NCI-H128 (cell line): ENCODE data around the gene WAPL.

Experiments
- DNase-seq: peaks from one replicate; lab custom pipeline; 2025; ENCODE audit not compliant: unreplicated experiment; lab: John Stamatoyannopoulos, UW

WAPL gene

DNA sequence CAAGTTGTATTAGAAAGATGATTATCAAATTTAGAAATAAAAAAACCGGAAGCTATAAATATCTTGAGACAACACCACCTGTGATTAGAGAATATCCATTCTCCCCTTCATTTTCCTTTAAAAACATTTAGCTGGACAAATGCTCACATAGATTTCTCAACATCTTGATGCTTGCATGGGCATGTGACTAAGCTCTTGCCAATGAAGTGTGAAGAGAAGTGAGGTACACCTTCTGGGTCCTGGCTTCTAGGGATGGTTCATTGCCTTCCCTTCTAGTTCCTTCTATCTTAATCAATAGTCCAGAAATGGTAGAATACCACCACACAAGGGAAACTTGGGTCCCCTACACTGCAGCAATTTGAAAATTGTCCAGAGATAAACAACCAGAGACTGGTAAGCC, 41.0 kb downstream of the WAPL start:
- DNase-seq: no peak

DNA sequence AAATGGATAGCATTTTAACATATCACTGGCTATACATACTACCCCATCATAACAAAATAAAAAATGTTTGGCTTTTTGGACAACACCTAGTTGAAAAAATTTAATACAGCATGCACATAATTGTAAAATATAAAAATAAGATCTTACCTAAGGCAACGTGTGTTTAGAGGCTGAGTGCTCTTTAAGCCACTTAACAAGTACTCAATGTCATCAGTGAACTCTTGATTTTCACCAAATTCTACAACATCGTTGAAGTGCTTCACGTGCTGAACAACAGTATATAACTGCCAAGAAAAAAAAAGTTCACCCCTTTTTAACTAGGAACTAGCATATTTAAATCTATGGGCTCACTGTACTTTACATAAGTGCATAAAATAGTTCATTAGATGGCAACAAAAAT, 49.5 kb downstream of the WAPL start:
- no peak for DNase-seq

DNA sequence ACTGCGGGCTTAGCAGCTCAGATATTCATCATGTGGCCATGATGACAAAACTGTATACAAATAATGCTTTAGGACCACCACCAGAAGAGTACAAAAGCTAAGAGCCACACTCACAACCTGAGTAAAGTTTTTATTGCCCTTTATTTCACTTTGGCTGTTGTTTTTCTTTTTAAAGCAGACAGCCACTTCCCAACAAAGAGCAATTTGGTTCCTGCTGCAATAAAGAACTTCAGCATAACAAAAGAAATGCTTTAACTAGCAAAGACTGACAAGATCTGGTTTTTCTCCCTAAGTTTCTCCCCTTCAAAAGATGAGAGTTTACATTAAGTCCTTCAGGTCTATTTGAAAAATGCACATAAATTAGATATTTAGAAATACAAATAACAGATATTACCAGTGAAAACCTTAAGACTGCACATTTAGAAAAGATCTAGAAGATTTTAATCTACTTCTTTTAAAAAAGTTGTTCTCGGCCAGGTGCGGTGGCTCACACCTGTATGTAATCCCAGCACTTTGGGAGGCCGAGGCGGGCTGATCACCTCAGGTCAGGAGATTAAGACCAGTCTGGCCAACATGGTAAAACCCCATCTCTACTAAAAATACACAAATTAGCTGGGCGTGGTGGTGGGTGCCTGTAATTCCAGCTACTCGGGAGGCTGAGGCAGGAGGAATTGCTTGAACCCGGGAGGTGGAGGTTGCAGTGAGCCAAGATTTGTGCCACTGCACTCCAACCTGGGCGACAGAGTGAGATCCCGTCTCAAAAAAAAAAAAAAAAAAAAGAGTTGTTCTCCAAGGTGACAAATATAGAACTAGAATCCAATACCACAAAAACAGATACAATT, 59.4 kb downstream of the WAPL start:
- no peak for DNase-seq

DNA sequence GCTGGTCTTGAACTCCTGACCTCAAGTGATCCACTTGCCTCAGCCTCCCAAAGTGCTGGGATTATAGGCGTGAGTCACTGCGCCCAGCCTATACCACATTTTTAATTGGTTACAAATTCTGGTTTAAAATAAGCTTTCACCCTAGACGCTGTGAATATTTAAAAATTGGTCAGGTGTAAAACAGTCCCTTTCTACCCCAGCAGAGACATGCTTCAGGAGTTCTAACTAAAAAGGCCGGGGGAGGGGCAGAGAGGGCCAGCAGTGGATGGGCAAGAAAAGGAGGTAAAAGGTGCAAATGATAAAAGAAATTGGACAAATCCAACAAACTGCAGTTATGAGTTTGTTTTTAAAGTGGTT, 70.0 kb downstream of the WAPL start:
- no peak for DNase-seq

DNA sequence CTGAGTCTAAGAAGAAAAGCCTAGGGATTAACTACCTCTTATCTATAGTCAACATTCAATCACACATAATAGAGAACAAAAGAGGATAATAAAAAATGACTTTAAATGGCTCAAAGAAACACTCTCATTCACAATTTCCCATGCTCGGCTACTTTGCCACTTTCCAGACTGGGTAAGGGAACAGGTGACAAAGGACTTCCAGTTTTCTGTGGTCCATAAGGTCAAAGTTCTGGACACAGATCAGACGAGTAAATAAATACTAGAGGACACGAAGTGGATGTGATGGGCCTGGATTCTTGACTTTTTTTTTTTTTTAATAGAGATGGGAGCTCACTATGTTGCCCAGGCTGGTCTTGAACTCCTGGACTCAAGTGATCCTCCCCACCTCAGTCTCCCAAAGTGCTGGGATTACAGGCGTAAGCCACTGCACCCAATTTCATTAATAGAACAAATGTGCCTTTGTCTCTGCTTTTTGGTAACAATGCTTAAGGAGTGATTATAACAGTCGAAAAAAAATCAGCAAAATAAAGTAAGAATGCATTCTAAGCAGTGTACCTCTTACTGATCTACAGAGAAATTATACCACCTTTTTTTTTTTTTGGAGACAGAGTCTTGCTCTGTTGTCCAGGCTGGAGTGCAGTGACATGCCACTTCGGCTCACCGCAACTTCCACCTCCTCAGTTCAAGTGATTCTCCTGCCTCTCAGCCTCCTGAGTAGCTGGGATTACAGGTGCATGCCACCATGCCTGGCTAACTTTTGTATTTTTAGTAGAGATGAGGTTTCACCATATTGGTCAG, 70.6 kb downstream of the WAPL start:
- DNase-seq: no peak

DNA sequence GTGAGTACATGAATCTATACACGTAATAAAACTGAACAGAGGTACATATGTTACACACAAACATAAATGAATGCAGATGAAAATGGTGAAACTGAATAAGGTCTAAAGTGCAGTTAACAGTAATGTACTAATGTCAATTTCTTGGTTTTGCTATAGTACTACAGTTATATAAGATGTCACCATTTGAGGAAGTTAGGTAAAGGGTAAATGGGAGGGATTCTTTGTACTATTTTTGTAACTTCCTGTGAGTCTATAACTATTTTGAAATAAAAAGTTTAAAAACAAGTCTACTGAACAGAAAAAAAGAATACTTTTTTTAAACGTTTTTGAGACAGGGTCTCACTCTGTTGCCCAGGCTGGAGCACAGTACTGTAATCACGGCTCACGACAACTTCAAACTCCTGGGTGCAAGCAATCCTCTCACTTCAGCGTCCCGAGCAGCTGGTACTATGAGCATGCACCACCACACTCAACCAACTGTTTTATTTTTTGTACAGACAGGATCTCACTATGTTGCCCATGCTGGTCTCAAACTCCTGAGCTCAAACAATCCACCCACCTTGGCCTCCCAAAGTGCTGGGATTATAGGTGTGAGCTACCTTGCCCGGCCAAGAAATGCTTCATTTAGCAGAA, 71.5 kb downstream of the WAPL start:
- DNase-seq: no peak

DNA sequence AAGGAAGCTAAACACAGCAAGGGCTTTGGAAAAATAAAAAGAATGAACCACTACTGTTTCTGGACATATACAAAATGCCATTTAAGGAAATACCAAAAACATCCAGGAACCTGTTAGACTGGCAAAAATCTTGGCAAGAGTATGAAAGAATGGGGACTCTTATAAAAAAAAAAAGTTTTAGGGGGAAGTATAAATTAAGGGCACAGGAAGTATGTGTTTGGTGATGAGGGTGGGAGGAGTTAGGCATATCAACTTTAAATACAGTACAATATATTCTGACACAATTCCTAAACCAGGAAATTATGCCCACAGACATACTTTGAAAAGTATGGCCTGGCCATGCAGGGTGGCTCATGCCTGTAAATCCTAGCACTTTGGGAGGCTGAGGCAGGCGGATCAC, 74.2 kb downstream of the WAPL start:
- DNase-seq: no peak

DNA sequence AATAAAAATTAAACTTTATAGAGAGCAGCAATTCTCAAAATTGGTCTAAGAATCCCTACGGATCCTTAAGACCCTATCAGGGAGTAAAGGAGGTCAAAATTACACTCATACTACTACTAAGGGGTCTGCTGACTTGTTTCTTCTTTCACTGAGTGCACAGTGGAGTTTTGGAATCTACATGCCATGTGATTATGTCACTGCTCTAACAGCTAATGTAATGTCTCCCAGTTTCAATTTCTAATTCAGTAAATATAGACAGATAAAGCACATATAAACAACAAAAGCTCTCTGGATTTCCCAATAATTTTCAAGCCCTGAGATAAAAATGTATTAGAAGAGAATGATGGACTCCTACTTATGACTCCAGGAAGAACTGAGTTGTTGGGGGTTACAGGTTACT, 74.6 kb downstream of the WAPL start:
- DNase-seq: no peak

DNA sequence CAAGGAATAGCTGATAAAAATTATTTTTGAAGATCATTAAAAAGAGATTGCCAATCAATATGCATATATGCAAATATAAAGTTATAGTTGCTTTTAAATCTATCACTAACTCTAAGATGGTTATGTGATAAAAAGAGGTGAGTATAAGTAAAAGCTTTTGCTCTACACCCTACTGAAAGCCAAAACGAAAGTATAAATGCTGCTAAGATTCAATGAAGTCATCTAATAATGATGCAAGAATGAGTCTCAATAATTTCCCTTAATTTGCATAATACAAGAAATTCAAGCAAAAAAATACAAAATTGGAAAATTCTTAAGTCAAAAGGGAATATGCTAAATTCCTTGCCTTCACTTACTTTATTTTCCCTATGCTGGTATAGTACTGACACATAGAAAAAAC, 75.2 kb downstream of the WAPL start:
- no peak for DNase-seq

DNA sequence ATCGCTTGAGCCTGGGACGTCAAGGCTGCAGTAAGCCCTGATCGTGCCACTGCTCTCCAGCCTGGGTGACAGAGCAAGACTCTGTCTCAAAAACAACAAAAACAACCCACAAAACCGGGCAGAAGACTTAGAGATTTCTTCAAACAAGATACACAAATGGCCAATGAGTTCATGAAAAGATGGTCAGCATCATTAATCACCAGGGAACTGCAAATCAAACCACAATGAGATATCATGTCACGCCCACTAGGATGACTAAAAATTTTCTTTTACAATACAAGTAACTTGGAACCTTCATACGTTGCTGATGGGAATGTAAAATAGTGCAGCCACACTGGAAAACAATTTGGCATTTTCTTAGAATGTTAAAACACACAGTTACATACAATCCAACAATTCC, 77.7 kb downstream of the WAPL start:
- DNase-seq: no peak

DNA sequence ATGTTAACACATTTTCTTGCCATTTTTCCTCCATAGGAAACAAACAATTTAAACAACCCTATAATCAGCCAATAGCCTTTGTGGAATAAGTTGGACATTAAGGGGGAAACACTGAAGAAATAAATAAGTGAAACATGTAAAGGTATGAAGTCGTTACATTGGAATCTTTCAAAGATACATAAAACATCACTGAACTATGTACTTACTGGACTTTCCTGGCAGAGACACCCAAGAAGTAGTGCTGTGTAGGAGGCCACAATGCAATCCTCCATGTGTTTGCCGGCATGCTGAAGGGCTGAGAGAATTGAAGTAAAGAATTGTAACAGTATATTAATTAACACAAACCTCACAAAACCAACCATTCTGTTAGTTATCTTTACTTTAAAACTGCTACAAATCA, 78.5 kb downstream of the WAPL start:
- no peak for DNase-seq

DNA sequence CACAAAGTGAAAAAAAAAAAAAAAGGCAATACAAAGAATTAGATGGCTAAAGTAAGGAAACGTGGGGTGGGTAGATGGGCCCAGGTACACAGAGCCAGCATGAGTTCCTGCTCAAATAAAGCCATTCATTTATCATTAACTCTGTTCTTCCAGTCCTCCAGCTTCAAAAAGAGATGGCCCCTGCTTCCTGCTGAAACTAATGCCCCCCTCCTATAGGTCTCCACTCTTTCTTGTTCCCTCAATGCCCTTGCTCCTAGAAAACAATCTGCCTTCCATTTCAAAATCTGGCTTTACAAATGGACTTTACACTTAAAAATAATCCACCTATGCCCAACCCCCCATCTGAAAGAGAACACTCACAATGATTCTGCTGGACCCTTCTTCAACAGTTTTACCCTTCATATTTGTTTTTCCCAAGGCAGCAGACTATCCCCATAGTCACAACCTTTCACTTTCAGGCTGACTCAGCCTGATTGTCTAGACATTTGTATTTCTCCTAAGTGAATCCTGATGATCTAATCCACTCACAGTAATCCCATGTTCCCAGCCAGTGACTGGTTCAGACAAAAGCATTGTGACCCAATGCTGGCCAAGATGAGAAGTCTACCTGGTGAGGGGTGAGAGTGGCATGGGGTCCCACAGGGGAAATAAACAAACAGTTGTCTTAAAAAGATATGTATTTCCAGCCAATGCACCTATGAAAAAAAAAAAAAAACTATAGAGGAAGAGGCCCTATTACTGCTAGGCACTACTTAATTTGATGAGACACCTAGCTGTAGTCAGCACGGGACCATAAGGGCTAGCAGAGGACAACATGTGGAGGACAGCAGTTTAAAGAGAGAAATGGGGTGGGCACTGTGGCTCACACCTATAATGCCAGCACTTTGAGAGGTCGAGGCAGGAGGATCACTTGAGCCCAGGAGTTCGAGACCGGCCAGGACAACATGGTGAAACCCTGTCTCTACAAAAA, 80.4 kb downstream of the WAPL start:
- no peak for DNase-seq

DNA sequence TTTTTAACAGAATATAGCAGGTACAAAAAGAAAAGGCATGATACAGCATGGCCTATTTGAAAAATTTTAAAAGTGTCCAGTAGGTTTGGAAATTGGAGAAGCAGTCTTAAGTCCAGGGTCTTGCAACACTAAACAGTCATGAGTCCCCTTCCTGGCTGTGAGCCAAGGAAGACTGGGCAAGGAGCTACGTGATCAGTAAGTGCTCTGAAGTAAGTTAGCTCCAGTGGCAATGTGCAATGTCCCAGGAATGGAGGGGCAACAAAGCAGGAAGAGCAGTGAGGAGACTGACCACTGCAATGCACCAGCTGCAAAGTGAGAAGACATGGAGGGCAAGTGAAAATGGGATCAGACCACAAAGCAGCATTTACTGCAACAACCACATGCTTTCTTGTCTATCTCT, 82.0 kb downstream of the WAPL start:
- no peak for DNase-seq

DNA sequence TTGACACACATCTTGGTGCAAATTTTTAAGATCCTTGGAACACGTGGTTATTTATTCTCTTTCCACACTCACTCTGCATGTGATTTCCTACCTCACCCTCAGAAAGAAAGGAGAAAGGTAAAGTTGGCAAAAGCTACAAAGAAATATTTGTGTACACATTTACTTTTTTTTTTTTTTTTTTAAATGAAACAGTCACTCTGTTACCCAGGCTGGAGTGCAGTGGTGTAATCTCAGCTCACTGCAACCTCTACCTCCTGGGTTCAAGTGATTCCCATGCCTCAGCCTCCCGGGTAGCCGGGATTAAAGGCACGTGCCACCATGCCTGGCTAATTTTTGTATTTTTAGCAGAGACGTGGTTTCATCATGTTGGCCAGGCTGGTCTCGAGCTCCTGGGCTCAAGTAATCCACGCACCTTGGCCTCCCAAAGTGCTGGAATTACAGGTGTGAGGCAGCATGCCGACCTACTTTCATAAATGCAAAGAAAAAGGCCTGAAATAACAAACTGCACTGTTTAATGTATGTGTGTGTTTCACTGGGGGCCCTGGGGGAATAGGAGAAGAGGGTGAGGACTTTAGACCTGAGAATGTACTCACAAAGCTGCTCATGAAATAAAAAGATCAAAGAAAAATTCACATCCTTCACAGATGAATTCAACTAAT, 83.4 kb downstream of the WAPL start:
- no peak for DNase-seq

DNA sequence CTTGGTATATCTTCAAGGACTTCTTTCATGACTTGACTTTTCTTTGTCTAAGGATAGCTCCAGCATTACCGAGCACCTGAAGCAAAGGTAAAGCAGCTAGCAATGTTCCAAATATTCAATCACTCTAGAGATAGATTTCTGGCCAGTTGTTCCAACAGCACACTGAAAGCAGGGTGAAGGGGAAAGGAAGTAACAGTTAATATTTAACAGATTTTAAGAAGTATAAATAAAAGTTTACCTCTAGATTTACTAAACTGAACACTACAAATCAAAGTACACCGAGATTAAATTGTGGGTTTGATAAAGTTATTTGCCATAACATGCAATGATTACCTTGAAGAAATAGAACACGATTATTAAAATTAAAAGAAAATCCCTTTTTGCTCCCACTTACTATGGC, 84.1 kb downstream of the WAPL start:
- DNase-seq: no peak

DNA sequence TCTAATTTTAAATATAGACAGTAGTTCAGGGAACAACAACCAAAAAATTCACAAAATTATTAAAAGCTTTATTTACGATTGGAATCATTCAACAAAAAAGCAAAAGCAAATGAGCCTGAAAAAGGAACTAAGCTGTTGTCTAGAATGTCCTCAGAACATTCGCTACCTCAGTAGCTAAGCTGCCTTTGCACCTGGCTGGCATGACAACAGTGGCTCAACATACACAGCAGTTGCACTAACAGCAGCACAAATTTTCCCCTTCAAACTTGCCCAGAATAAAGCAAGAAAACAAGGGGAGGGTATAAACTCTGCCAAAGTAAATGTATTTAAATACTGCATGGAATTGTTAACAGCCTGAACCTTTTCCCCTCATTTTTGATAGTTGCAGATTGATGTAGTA, 84.6 kb downstream of the WAPL start:
- DNase-seq: no peak

DNA sequence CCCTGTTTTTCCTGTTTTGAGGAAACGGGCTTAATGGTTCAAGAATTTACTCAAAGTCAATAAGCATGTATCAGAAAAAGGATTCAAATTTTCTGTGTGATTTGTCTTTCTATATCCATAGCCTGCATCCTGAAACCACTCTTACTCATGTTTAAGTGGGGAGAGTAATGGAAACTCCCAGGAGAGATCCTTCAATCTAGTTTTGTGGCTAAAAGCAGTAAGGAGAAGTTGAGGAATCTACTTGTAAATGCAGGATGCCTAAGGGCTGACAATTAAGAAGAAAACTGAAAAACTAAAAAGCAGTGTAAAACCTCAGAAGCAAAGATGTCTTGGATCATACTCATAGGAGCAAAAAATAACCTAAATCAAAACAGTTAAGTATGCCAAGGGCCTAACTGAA, 86.9 kb downstream of the WAPL start:
- DNase-seq: no peak

DNA sequence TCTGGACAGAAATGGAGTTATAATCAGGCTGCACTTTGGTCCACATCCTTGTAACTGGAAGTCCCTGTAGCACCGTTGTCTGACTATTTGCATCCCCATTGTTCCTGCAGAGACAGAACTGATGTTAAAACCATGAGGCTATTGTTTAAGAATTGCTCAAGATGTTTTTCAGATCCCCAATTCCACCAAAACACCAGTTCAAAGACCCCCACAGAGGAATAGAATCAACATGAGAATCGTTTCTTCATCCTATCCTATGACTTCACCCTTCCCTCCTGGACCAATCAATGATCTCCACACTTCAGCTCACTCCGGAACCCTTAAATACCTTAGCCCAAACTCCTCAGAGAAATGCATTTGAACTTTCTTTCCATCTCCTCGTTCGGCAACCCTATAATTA, 97.9 kb downstream of the WAPL start:
- no peak for DNase-seq

DNA sequence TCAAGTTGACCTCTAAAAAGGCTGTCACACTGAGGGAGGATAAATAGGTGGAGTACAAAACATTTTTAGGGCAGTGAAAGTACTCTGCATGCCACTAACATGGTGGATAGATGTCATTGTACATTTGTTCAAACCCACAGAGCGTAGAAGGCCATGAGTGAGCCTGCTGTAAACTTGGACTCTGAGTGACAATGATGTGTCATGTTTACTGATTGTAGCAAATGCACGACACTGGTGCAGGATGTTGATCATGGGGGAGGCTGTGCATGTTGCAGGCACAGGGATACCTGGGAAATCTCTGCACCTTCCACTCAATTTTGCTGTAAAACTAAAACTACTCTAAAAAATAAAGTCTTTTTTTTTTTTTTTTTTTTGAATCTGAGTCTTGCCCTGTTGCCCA, 102.5 kb downstream of the WAPL start:
- DNase-seq: no peak

DNA sequence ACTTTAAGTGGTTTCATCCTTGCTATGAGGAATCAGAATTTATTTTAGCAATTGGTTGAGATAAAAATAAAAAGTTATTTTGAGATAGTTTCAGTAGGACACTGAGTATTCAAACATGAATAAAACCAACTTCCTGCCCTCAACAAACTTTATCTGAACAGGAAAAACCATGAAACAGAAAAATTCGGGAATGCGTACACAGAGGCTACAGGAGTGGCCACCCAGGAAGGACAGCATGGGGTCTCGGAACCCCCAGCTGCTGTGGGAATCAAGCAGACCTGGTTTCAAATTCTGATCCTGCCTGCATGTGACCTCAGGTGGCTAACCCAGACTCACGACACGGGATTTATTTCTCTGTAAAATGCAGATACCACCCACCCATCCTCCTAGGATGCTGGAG, 106.0 kb downstream of the WAPL start:
- DNase-seq: no peak

DNA sequence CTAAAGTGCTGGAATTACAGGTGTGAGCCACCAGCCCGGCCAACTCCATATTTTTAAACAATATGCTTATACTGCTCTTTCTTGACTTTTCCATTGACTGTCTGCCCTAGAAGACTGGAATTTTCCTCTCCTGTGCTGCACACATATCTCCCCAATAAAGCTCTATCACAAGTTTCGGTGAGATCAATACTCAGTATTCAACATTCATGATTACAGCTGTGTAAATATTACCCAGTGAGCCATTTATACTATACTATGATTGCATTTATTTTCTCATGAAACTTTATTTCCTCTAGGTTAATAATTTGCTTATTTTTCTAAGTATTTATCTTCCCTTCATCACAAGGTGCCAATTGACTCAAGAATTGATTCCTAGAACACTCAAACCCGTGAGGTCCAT, 106.5 kb downstream of the WAPL start:
- DNase-seq: no peak
